ENCODE measurements around the gene ABHD12. TPM values are rescaled to one million over a fixed set of nuclear protein-coding genes. Genes with fewer than 3 reads are reported as not detected.

Gene ABHD12
- total and polyA plus RNA-seq, 10 of the 15 experiments (the other 5 are each of a cell fraction or from before 2014, with no cell fraction given): 1.5 to 61.8 (median 26.7) TPM

GRCh38 chr20:25252686-25253421, 137.8 kb downstream of the ABHD12 start:
- intact Hi-C loops (cut with micrococcal nuclease; ENCODE audit: unreplicated experiment) (no loop called here), in situ Hi-C loops (cut with MboI) (loop anchor here (25.0 kb wide), 1 partner anchor 1891 kb away; the partner anchor contains the start of genes GZF1 and NXT1)
- no peaks in the 10 kb centered on the region for H3K9me3 ChIP-seq (replicated peaks; ENCODE audit: control insufficient read depth, insufficient read depth, low read length)
- H2AFZ ChIP-seq (ENCODE audit: control insufficient read depth, low read depth, low read length): no peak overlapping the region
- DNase-seq (ENCODE audit: low read depth, low spot score) (no peak), ATAC-seq (peak; percentile 31), FAIRE-seq (no peak)
- SMC1A ChIA-PET (ENCODE audit: uncharacterized antibody, unreplicated experiment): no interaction called here
- peaks cover 29% of the 10 kb centered on the region for H3K79me2 ChIP-seq (ENCODE audit: control insufficient read depth, insufficient read depth, low read length)
- H3K36me3 ChIP-seq (ENCODE audit: control insufficient read depth in 2 of 2, insufficient read depth in 2 of 2, low read length in 1 of 2): no peaks in the 10 kb centered on the region; a peak in 2 of 4 replicates
- H3K4me3 ChIP-seq: no peak overlapping the region
- TF ChIP-seq ATF7 (IDR thresholded peaks at IDR 0.05; ENCODE audit: low read depth) (0 out of 2 replicates have a peak, but pooled peaks have one; percentile 14), BCL3 (IDR thresholded peaks at IDR 0.05; ENCODE audit: borderline replicate concordance, insufficient read depth, low read depth, low read length, poor library complexity, severe bottlenecking) (no peak), MTA2 (IDR thresholded peaks at IDR 0.05; ENCODE audit: low read depth) (peak; percentile 13; the same call in 1 of the 2 replicates)
- no peaks in the 10 kb centered on the region for H3K27me3 ChIP-seq (replicated peaks in 1 of 2; ENCODE audit: control insufficient read depth in 2 of 2, insufficient read depth in 2 of 2, low read length in 1 of 2)
- H3K4me2 ChIP-seq (ENCODE audit: control insufficient read depth, insufficient read depth): 0 out of 2 replicates have a peak overlapping the region, but pooled peaks have one; percentile 7
- 0 out of 2 replicates have a peak, but pooled peaks cover 3% of the 10 kb centered on the region for H4K20me1 ChIP-seq (ENCODE audit: control insufficient read depth, insufficient read depth)
- H3K9ac ChIP-seq (ENCODE audit: control insufficient read depth, insufficient read depth, low read length): no peak overlapping the region
- RAD21 ChIA-PET (ENCODE audit: unreplicated experiment): interaction anchor here (1.4 kb wide), 1 partner anchor 146 kb away, joined by 5 read pairs; no protein-coding TSS in a partner anchor
- no TSS peak for BruUV-seq (replicated peaks)
- CTCF ChIA-PET: interaction anchor here (3.3 kb wide), 1 partner anchor 146 kb away, joined by 18 read pairs; no protein-coding TSS in a partner anchor
- peaks cover 16% of the 10 kb centered on the region for H3K4me1 ChIP-seq (ENCODE audit: control insufficient read depth, insufficient read depth, low read length)
- 79% methylated on average over 6 of the region's 6 CpGs for WGBS (ENCODE audit: insufficient coverage, insufficient replicate concordance, low lambda C conversion rate, missing lambda C conversion rate)
- POLR2A ChIA-PET: no interaction called here
- no peak overlapping the region for H3K27ac ChIP-seq (ENCODE audit: control insufficient read depth, insufficient read depth)
